CD4-positive, alpha-beta T cell treated with Interferon alpha-2 for 1 hour (primary cell): ENCODE data around the gene TEX44.
A peak's percentile ranks its signal among the peaks of the same experiment; 100 is the strongest.

ENCODE experiments used
- DNase-seq, 2 donors: peaks; one replicate each; pipeline ENCODE4 v3.0.0-alpha.2; 2020 to 2022

The TEX44 gene

GRCh38 chr2:231640241-231640640, 47.6 kb downstream of the TEX44 start:
- no peak for DNase-seq

GRCh38 chr2:231640641-231641111, 48.0 kb downstream of the TEX44 start:
- peak in 1 of 2 donors; percentile 32 for DNase-seq

GRCh38 chr2:231642631-231643494, 50.2 kb downstream of the TEX44 start:
- DNase-seq = peak; percentile 72 to 79

GRCh38 chr2:231643495-231643888, 50.8 kb downstream of the TEX44 start:
- DNase-seq = no peak
